Renal cortex interstitium (tissue), 11 donors: ENCODE measurements around the gene CMTM2. TPM values are rescaled to one million over a fixed set of nuclear protein-coding genes. Genes with fewer than 3 reads are reported as not detected.
A peak's percentile ranks its signal among the peaks of the same experiment; 100 is the strongest.
"Not testable (repeated sequence)": the region's sequence is repeated elsewhere in the genome, so short reads cannot be mapped to it uniquely, and the experiment has no call there.

Source experiments
- DNase-seq, 11 donors: peaks; one replicate each; pipeline ENCODE4 v3.0.0-alpha.2; 2013; ENCODE audit warnings: low read depth in 9 of 11, low spot score in 4 of 11; ENCODE audit errors: extremely low read depth in 1 of 11
- polyA plus RNA-seq, 3 donors: library from polyadenylated mRNA; unstranded; fragments of 120-200 nt; gene quantifications; one replicate each; pipeline ENCODE4 v1.2.1, GENCODE V29; 2013; ENCODE audit not compliant: insufficient read length in 3 of 3

The CMTM2 gene
- polyA plus RNA-seq, 3 donors = 0.33 to 0.52 (median 0.39) TPM

DNA sequence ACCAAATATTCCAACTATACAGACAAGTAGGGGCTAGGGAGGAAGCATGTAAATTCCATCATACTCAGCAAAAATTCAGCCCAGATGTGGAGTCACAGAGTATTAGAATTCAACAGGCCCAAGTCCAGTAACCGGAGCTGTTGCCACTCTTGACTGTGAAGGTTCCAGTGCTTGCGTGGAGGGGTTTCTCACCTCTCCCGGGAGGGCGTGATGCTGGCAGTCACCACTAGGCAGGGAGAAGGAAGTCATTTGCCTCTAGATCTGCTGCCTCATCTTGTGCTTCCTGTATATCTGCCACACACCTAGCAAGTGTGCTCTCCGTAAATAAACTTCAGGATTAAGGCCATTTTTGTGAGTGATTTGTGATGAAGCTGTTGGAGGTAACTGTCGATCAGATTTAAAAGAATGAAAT lies 27.9 kb upstream of the CMTM2 start:
- no peak for DNase-seq

DNA sequence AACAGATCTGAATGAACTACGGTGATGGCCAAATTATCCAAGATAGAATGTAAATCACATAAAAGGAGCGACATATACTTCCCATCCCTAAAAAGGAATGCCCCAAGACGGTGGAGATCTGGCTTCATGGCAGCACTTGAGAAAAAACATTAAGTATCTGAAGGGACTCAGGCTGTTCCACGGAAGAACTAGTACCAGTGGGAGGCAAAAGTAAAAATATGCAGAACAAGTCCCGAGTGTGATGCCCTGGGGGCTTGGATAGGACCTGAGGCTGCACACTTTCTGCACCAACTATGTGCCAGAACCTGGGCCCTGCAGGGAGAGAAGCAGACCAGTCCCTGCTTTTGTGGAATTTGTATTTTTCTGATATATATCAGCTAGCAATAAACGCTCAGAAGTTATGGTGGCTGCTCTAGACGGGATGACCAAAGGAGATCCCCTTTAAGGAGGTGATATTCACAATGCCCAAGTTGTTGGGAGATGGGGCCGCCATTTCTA lies 27.4 kb upstream of the CMTM2 start:
- no peak for DNase-seq

DNA sequence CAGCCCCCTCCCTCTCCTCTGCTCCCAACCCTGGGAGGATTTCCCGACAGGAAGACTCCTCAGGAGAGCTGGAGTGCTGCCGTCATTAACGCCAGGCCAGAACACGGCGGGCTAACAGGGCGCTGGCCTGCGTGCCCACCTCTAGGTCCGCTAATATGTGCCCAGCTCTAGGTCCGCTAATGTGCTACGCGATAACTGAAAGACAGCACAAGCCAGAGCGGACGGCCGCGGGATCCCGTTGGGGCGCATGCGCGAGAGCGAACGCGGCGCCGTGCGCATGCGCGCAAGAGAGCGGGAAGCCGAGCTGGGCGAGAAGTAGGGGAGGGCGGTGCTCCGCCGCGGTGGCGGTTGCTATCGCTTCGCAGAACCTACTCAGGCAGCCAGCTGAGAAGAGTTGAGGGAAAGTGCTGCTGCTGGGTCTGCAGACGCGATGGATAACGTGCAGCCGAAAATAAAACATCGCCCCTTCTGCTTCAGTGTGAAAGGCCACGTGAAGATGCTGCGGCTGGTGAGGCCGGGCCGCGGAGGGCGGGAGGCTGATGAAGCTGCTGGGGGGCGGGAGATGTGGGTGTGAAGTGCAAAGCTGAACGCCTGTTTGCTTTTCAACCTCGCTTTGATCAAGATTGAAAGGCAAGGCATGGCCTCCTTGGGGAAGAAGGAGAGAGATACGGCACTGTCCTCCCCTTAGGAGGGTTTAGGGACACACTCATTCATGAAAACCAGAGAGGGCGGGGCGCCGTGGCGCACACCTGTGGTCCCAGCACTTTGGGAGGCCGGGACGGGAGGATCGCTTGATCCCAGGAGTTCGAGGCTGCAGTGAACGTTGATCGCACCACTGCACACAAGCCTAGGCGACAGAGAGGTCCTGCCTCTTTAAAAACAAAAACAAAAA lies 26.7 kb upstream of the CMTM2 start, which contains the start of gene CKLF:
Gene CKLF, plus strand, starts transcription at position 291 of the 892 bp plus-strand sequence. Its CDS starts 140 bp downstream, at position 431.
- peak; percentile 78 to 91 (median 86) for DNase-seq

DNA sequence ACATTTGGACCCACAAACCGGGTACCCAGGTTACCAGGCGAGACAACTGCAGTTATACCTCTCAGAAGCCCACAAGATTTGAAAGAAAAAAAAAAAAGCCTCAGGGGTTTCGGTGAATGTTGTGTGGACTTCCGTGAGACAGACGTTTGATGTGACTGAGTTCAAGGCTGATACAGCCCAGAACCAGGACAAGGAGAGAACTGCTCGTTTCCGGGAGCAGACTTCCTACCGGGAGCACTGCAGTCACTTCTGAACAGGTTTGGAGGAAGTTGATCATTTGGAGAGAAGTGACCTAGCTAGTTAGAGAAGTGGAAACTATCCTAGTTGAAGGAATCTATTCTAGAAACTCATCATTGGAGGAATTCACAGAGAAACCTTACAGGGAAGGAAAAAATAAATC lies 26.0 kb upstream of the CMTM2 start:
- no peak for DNase-seq

DNA sequence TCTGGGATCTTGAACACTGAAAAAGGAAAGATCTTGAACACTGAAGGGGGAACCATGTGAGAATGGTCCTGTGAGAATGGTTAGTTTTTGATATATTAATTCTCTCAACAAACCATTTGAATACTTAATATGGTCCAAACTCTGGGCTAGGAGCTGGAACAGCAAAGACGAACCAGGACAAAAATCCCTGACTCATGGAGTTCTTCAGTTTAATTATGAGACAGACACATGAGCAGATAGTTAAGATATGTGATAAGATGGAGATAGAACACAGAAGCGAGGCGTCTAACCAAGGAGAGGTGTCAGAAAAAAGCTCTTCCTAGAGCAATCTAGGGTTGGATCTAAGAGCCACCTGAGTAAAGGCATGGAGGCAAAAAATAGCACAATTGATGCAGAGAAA lies 25.2 kb upstream of the CMTM2 start:
- DNase-seq = no peak

DNA sequence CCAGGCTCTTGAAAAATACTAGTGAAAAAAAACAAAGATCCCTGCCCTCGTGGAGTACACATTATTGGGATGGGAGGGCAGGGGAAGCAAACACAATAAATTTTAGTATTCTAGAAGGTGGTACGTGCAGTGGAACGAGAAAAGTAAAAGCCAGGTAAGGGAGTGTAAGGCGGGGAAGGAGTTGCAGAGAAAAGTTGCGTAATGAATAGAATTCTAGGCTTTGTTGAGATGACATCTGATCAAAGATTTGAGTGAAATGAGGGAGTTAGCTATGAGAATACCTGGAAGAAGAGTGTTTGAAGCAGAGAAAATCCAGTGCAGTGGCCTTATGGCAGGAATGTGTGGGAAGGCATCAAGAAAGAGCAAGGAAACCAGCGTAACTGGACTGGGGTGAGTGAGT lies 24.8 kb upstream of the CMTM2 start:
- no peak for DNase-seq

DNA sequence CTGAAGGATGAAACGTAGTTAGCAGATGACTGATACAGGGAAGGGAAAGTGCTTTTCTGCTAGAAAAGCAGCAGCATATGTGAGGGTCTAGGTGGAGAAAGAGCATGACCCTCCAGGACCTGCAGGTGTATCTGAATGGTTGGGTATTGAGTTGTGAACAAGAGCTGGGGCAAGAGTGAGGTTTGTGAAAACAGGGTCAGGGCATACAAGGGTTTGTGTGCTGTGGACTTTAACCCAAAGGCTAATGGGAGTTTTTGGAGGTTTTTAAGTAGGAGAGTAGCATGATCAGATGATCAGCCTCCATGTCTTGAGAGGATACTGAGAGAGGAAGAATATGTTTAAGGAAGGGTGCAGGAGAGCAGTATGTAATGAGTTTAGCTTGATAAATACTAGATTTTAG lies 19.2 kb upstream of the CMTM2 start:
- no peak for DNase-seq

DNA sequence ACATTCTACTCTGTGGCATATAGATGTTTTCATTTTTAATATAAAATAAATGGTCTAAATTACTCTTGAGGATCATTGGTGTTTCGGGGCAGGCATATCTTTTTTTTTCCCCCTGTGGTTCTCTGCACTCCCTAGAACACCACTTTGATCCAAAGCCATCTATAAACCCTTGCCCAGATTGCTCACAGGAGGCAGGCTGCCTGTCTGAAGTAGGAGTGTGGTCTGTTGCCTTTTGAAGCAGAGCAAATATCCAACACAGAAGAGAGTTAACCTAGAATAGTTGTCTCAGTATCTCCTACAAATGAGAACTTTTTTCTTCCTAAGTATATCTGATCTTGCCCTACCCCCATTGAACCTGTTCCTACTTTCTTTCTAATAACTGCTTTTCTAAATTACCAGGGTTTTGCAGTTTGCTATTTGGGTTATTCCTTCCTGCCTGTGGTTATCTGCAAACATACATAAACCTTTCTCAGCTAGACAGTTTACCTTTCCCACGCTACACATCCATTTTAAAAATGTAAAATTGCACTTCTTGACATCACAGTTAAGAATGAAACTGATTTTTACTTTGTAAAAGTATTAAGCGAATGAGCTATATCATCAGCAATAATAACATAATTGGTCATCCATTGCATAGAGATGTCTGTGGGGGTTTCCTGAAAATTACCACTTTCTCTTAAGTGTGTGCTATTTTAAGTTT lies 17.7 kb upstream of the CMTM2 start:
- no peak for DNase-seq

DNA sequence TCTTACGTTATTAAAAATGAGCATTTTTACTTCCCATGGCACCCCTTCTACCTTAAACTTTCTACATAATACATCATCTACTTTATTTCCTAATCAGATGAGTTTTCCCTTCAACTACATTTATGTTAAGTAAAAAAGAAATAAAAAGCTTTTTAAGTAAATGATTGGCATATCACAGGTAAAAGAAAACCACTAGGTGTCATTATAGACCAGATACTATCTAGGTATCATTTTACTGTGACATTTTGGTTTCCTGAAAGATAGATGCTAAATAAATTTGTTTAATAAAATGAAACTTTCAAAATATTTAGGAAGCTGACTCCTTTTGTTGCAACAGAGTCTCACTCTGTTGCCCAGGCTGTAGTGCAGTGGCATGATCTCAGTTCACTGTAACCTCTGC lies 16.9 kb upstream of the CMTM2 start:
- DNase-seq = no peak

DNA sequence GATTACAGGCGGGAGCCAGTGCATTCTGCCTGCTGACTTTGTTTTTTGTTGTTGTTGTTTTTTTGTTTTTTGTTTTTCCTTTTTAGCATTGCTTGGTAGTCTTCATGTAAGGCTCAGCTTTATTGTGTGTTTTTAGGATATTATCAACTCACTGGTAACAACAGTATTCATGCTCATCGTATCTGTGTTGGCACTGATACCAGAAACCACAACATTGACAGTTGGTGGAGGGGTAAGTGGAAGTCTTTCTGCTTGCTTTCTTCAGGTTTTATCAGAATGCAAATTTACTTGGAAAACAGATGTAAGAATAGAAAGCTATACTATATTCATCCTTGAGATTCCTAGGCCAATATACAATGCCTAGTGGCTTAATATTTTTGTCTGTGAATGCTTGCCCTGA lies 16.3 kb upstream of the CMTM2 start:
- no peak for DNase-seq

DNA sequence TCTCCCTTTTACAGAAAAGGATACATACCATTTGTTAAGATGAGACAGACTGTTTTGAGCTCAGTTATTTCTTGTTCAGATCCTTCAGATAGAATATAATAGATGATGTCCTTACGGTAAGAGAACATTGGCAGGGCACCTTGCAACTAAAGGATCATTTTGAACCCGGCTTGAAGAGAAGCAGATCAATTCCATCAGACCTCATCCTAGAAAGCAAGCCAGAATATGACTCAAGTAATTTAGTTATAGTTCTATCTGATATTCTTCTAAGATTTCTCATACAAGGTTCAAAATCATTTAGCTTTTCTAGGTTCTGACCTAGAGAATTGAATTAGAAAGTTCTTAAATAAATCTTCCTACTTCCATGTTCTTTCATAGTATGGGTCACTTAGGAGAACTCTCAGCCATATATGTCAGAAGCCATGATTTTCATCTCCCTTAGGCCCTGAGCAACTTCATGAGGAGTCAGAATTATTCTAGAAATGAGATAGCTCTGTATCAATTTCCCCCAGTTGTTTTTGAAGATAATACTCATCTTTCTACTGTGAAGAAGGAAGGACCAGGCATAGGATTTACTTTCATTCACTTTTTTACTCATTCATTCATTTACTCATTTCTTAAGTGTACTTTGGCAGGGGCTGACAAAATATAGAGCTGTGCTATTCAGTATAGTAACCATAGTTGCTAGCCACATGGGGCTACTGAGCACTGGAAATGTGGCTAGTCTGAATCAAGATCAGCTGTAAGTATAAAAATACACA lies 15.5 kb upstream of the CMTM2 start:
- no peak for DNase-seq

DNA sequence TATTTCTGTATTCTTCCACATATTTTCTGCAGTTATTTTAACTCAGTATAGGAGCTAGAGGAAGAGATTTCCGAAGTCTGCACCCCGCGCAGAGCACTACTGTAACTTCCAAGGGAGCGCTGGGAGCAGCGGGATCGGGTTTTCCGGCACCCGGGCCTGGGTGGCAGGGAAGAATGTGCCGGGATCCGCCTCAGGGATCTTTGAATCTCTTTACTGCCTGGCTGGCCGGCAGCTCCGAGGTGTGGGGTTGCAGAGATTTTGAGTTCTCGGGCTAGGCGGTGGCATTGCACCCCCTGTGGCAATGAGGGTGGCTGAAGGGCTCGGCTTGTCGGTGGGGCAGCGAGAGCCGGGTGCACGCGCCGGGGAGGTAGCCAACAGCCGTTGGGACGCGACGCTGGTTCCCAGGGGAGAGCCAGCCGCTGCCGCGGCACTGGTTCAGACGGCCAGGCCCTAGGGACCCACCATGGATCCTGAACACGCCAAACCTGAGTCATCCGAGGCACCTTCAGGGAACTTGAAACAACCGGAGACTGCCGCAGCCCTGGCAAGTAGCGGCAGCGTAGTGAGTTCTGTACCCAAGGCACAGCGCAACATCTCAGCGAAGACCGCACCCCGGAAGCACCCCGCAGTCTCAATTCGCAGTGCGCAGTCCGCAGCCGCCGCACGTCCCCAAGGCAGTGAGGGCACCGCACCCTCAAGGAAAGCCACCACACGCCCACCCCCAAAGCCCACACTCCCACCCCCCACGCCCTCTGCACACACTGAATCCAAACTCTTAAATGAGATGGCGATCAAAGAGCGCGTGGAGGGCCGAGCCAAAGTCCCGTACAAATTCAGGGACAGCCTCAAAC lies 13.0 kb upstream of the CMTM2 start, which contains the start of gene CMTM1:
Gene CMTM1, plus strand, starts transcription at position 389 of the 851 bp plus-strand sequence. Its CDS starts 75 bp downstream, at position 464.
- DNase-seq = no peak

DNA sequence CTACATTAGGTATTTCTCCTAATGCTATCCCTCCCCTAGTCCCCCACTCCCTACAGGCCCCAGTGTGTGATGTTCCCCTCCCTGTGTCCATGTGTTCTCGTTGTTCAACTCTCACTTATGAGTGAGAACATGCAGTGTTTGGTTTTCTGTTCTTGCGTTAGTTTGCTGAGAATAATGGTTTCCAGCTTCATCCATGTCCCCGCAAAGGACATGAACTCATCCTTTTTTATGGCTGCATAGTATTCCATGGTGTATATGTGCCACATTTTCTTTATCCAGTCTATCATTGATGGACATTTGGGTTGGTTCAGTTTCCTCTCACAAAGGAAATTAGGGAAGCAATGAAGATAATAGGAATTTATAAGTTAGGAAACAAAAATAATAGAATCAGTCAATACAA lies 12.0 kb upstream of the CMTM2 start:
- not testable (repeated sequence) for DNase-seq

DNA sequence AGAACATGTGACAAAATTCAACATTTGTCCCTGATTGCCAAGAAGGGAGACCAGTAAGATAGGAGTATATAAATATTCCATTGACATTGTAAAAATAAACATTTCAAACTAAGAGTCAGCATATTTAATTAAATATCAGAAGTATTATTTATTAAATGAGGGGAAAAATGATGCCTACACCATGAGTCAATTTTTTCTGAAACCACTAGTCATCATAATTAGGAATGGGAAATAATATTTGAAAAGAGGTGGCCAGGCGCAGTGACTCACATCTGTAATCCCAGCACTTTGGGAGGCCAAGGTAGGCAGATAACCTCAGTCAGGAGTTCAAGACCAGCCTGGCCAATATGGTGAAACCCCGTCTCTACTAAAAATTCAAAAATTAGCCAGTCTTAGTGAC lies 10.9 kb upstream of the CMTM2 start:
- DNase-seq = no peak

DNA sequence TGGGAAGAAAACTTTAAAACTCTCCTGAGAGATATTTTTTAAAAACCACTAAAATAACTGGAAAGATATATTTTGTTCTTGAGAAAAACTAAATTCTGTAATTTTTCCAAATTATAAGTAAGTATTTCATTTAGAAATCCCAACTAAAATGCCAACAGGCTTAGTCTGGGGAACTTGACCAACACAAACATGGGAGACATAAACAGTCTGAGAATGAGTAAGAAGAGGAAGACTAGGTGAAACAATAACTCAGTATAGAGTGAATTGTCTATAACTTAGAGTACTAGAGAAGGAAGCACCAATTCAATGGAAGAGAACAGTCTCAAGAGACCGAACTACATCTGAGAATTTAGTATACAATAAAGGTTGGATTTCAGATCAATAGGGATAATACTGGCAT lies 10.1 kb upstream of the CMTM2 start:
- no peak for DNase-seq

DNA sequence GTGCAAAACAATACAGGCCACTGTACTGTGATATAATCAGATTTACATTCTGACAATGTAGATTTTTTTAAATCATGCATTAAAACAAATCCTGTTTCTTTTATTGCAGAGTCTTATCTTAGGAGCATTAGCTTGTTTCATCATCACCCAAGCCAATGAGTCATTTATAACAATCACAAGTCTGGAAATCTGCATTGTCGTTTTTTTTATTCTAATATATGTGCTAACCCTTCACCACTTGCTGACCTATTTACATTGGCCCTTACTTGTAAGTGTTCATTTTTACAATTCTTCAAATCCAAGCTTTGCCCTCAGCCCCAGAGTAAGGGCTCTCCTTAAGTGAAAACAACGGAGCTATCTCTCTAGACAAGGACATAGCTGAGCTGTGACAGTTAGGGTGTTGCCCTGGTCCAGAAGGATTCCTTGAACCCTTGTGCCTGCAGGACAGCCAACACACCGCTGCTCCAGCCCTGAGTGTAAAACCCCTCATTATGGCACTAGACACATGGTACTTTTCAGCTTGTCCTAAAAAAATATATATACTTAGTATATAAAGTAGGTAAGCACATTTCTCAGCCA lies 9.3 kb upstream of the CMTM2 start:
- no peak for DNase-seq

DNA sequence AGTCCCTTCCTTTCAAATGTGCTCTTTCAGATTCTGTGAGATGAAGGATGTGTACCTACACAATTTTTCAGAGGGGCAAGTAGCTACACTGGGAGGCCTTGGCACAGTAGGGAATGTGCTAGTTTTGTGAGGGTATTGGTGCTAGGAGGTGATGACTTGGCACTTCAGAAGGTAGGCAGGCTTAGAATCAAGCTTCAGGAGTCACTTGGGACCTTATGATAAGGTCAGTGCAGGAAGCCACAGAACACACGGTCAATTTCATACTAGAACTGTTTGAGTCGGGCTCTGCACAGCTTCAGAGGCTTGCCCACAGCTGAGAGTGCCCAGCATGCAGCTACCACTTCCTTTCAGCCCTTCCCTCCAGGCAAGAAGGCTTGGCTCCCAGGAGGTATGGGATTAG lies 6.9 kb upstream of the CMTM2 start:
- DNase-seq = no peak

DNA sequence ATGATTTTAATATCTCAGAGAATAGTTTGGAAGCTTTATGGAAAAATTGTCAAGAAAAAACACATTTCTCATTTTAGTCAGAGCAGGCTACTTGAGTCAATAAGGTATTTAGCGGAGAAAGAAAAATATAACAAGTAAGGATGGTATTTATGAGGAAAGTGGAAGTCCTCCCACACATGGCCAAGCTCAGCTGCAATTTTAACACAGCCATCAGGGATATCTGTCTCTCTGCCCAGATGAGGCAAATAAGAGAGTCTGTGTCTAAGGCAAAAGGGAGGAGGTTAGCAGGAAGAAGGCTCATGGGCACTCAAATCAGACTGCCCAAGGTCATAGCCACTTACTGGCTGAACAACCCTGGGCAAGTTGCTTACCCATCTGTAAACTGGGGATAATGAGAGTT lies 5.2 kb upstream of the CMTM2 start:
- no peak for DNase-seq
